Kidney (tissue), 14 donors: ENCODE measurements around the gene GPS2. TPM values are rescaled to one million over a fixed set of nuclear protein-coding genes. Genes with fewer than 3 reads are reported as not detected.

Experiments
- DNase-seq, 5 donors: peaks; one replicate each; pipeline ENCODE4 v3.0.0-alpha.2; 2013 to 2020
- FAIRE-seq: peaks from 2 replicates; lab custom pipeline; 2012; peaks lifted over from hg19 to GRCh38; lab: Jason Lieb, UNC
- H3K27ac ChIP-seq, 2 donors: one replicate each; pipeline ENCODE4 v1.7.0; 2013; ENCODE audit warnings: low read depth in 2 of 2, low read length in 2 of 2, inconsistent platforms in 1 of 2
- H3K27me3 ChIP-seq: one replicate; pipeline ENCODE4 v1.7.1; 2013; ENCODE audit warnings: low read length, inconsistent platforms; ENCODE audit not compliant: control insufficient read depth, insufficient read depth
- H3K36me3 ChIP-seq, 3 donors: one replicate each; pipeline versions ENCODE4 v1.7.0 to v1.7.1; 2013; ENCODE audit warnings: low read length in 3 of 3, control low read depth in 1 of 3, inconsistent platforms in 1 of 3; ENCODE audit not compliant: insufficient read depth in 3 of 3, control insufficient read depth in 2 of 3
- H3K4me1 ChIP-seq, 3 donors: one replicate each; pipeline versions ENCODE4 v1.7.0 to v1.7.1; 2013; ENCODE audit warnings: low read length in 3 of 3, inconsistent platforms in 1 of 3, low read depth in 1 of 3; ENCODE audit not compliant: control insufficient read depth in 2 of 3, insufficient read depth in 2 of 3
- H3K4me3 ChIP-seq, 3 donors: one replicate each; pipeline versions ENCODE4 v1.7.0 to v1.8.1; 2013; ENCODE audit warnings: low read length in 3 of 3, control low read depth in 1 of 3, inconsistent platforms in 1 of 3
- H3K9ac ChIP-seq, 3 donors: one replicate each; pipeline versions ENCODE4 v1.7.0 to v1.7.1; 2013; ENCODE audit warnings: low read length in 3 of 3, control low read depth in 1 of 3, inconsistent platforms in 1 of 3
- H3K9me3 ChIP-seq, 3 donors: one replicate each; pipeline versions ENCODE4 v1.7.0 to v1.7.1; 2013; ENCODE audit warnings: low read length in 3 of 3, control low read depth in 1 of 3, inconsistent platforms in 1 of 3; ENCODE audit not compliant: control insufficient read depth in 2 of 3, insufficient read depth in 1 of 3
- CTCF ChIP-seq: IDR thresholded peaks from 3 replicates; pipeline ENCODE4 v1.5.1; 2012; ENCODE audit warnings: mild to moderate bottlenecking, moderate library complexity, borderline replicate concordance; ENCODE audit not compliant: insufficient read depth; ENCODE audit errors: extremely low read depth
- intact Hi-C: fragments of 100-400 bp; cut with DNase I; formaldehyde crosslinking; loops from one replicate; pipeline ENCODE4 v1.11.1; 2022
- polyA plus RNA-seq: library from polyadenylated mRNA; stranded (reverse); fragments of 350-450 nt; fragmentation: Illumina TruSeq; extraction: RNeasy Lipid Tissue Mini Kit (QIAGEN cat#74804); gene quantifications from one replicate; pipeline ENCODE4 v1.2.3, GENCODE V29; 2014; ENCODE audit warnings: low read depth, low replicate concordance; ENCODE audit not compliant: insufficient read depth
- total RNA-seq: library from RNA; stranded (reverse); fragmentation: NEBNext Ultra II Directional; extraction: Animal tissue kit (Norgen Biotek cat#: 25700); gene quantifications from one replicate; pipeline ENCODE4 v1.2.1, GENCODE V29; 2021
- donor health status: control.
- donor health status: control.
- donor health status: control.
- donor health status: control.
- donor health status: control.
- donor health status: DM: yes; HTN: yes; CAD: no.
- donor health status: Normal renal cell carcinoma (clear cell type).

GPS2 gene
- total and polyA plus RNA-seq, 2 donors from 2014 or later = 67.0 to 101 TPM

- Histone ChIP-seq H3K4me1 (peaks cover 3 to 25% (median 13%) of the 10 kb centered on the region in 3 donors), H3K9ac (peak overlapping the region in 1 of 3 donors; percentile 92), H3K36me3 (no peaks in the 10 kb centered on the region), H3K27ac (no peak overlapping the region), H3K4me3 (peak overlapping the region in 2 of 3 donors; percentile 81 to 88), H3K9me3 (no peaks in the 10 kb centered on the region), H3K27me3 (no peaks in the 10 kb centered on the region)
- no peak for TF ChIP-seq CTCF
- no peak for FAIRE-seq
- peak in 2 of 5 donors; percentile 71 to 81 for DNase-seq
- intact Hi-C loops = no loop called here
Measured at GRCh38 chr17:7352910-7353635, 37.9 kb upstream of the GPS2 start.

- peak overlapping the region; percentile 97 to 98 for H3K27ac ChIP-seq
- intact Hi-C loops = no loop called here
- DNase-seq (no peak), FAIRE-seq (no peak)
- no peaks in the 10 kb centered on the region for H3K9me3 ChIP-seq
- H3K4me3 ChIP-seq = peak overlapping the region; percentile 62 to 88 (median 81)
- no peaks in the 10 kb centered on the region for H3K36me3 ChIP-seq
- H3K9ac ChIP-seq = peak overlapping the region in 2 of 3 donors; percentile 92 to 94
- peak; percentile 40 for TF ChIP-seq CTCF
- H3K27me3 ChIP-seq = no peaks in the 10 kb centered on the region
- peaks cover 3 to 25% (median 13%) of the 10 kb centered on the region in 3 donors for H3K4me1 ChIP-seq
Measured at GRCh38 chr17:7352503-7352889, 37.3 kb upstream of the GPS2 start.

DNA sequence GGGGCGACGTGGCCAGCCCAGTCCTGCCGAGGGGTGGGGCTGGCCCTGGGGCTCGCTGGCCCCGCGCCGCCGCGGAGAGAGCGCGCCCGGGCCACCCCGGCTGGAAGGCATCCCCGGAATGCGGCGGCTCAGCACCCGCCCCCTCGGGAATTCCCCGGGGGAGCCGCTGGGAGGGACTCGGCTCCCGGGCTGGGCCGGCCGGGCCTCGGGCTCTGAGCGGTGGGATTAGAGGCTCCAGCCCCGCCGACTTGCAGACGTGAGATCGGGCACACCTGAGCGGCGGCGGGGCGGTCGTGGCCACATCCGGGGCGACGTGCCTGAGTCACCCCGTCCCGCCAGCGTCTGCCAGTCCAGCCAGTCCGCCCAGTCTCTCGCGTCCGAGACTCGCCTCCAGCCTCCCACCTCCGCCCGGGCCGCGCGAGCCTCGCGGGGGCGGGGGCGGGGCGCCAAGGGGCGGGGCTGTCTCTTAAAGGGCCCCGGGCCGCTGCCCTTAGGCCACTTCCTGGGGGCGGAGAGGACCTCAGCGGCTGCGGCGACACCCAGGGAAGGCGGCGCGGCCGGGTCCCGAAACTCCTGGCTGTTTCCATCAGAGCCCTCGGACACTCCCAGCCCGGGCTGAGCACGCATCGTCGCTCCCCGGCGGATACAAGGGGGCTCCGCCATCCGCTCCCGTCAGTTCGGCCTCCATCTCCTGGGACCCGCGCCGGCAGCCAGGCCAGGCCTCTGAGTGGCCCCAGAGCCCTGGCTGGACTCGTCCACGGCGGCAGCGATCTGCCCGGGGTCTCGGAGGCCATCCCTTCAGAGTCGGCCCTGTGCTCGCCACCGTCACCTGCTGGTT, 36.7 kb upstream of the GPS2 start, which contains the start of gene KCTD11:
Gene KCTD11 (plus strand): TSS at position 498 of the 838 bp plus-strand sequence.
- H3K36me3 ChIP-seq = no peaks in the 10 kb centered on the region
- peak within 1 kb of the TSS; percentile 63 to 88 (median 81) for H3K4me3 ChIP-seq
- peak within 1 kb of the TSS; percentile 97 to 98 for H3K27ac ChIP-seq
- peaks cover 3 to 25% (median 13%) of the 10 kb centered on the region in 3 donors for H3K4me1 ChIP-seq
- intact Hi-C loops = no loop called here
- H3K9ac ChIP-seq = peak within 1 kb of the TSS; percentile 44 to 94 (median 94)
- peak; percentile 88 to 98 (median 93) for DNase-seq
- no peak for FAIRE-seq
- no peaks in the 10 kb centered on the region for H3K9me3 ChIP-seq
- H3K27me3 ChIP-seq = no peaks in the 10 kb centered on the region
- no peak for TF ChIP-seq CTCF
